ENCODE data around the gene SLC25A12.
"Not testable (repeated sequence)": the region's sequence is repeated elsewhere in the genome, so short reads cannot be mapped to it uniquely, and the experiment has no call there.

The SLC25A12 gene

DNA sequence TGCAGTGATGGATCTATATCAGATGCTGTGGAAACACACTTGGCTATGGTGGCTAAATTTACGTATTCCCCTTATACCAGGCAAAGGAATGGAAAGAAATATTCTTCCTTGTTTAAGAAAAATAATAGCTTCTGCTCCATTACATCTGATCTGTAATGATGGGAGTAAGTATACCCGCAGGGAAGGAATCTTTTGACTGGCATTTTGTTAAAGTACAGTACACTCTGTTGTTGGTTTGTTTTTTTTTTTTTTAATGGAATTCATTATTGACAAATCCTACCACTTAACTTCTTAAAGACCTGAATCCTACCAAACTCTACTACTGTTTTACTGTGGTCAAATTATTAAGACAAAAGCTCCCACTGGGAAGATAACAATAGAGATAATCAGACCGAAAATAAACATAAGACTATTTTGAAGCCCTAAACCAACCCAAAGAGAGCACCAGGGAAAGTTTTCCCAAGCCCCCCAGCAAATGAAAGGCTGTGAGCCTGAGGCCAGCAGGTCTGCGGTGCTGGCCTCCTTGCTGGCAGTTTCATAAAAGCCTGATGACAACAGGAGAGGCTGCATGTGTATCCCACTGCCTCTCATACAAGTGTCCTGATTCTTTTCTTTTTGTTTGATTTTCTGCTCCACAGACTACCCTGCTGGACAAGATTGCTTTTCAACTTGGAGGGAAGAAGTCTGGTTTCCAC lies 101.0 kb downstream of the SLC25A12 start:
- no peak for DNase-seq (ENCODE audit: low read depth in 2 of 3, low spot score in 2 of 3)

DNA sequence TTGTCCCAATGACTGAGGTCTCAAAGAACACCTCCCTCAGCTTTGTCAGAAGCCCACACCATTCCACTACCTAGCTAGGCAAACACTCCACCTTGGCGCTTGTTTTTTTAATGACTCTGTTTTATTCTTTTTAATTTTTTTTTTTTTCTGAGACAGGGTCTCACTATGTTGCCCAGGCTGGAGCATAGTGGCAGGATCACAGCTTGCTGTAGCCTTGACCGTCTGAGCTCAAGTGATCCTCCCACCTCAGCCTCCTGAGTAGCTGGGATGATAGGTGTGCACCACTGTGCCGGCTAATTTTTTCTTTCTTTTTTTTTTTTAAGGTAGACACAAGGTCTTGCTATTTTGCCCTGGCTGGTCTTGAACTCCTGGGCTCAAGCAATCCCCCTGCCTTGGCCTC lies 101.9 kb downstream of the SLC25A12 start:
- no peak for DNase-seq (ENCODE audit: low read depth in 2 of 3, low spot score in 2 of 3)

DNA sequence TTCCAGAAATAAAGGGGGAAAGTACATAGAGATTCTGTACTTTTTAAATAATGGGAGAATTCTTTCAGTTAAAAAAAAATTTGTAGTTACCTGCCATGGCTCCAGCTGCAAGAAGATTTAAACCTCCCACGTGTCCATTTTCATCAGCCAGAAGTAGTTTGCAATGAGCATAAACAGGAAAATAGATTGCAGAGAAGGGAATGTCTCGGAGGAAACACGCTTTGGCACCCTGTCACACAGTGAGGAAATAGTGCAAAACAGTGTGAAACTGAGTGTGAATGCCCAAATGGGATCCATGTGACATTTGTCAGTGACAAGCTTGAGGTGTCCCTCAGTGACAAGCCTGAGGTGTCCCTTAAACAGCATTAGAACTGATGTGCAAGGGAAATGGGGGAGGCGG lies 102.7 kb downstream of the SLC25A12 start:
- no peak for DNase-seq (ENCODE audit: low read depth in 2 of 3, low spot score in 2 of 3)

DNA sequence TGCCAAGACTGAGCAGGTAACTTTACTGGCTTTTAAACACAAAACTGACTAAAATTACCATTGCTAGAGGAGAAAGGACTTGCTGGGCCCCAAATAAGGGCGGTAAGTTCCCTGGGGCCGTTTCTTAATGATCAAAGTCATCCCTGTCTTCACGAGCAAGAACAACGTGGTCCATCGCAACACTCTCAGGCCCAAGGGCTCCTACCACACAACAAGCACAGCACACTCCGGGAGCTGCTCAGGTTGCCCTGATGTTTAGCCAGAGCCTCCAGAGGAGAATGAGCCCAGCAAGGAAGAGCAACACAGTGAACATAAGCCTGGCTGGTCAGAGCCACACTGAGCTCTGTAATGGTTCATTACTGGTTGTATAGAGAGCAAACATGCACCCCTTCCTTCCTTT lies 104.1 kb downstream of the SLC25A12 start:
- DNase-seq (ENCODE audit: low read depth in 2 of 3, low spot score in 2 of 3): no peak

DNA sequence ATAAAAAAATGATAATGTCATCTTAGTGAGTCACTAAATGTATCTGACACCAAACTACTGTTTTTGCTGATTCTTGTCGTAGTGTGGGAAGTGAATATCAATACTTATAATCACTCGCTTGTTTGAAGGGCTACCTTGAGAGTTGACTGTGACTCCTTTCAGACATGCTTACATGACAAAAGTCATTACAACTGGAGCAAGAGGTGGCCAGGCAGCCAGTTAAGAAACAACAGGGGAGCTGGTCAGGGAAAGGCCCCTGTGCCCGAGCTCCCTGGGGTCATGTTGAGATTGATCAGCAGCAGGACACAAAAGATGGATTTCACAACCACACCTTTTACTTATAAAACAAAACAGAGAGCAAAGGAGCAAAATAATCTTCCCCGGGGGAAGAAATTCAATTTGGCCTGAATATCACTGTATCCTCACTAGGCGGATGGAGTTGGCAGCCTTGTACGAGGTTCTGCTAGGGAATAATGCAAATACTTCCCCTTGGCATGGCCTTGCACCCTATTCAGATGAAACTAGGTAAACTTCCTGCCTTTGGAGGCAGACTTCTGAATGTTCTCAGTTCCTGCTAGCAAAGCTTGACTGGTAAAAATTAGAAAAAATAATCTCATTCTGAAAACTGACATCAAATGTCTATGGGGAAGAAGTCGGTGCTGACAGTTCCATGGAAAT lies 105.6 kb downstream of the SLC25A12 start:
- no peak for DNase-seq (ENCODE audit: low read depth in 2 of 3, low spot score in 2 of 3)

DNA sequence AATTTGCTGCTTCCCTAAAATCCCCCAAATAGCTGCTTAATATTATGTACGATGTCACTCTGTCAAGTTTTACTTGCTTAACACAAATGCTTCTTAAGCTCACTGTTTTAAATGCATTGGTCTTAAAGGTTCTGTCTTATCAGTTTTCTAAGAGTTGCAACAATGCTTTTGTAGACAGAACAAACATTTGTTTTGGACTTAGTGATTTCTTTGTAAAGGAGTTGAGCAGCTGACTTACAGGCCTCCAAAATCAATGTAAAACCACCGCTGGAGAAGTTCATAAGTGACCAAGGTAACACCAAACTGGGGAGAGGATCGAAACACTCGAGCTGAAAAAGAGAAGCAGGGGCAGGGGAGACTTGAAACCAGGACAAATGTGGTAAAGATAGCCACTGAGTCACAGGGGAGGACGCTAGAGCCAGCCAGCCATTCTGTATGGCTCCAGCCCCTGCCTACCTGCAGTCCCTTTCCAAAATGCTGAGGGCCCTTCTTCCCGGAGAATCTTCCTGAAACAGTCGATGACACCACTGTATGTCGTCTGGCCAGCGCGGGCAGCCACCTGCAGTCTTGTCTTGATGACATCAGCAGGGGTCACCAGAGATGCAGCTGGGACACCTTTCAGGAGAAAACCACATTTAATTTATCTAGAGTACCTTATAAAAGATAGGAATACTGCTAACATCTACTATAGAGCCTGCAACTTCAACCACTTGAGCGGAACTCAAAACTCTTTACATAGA lies 106.5 kb downstream of the SLC25A12 start:
- no peak for DNase-seq (ENCODE audit: low read depth in 2 of 3, low spot score in 2 of 3)

DNA sequence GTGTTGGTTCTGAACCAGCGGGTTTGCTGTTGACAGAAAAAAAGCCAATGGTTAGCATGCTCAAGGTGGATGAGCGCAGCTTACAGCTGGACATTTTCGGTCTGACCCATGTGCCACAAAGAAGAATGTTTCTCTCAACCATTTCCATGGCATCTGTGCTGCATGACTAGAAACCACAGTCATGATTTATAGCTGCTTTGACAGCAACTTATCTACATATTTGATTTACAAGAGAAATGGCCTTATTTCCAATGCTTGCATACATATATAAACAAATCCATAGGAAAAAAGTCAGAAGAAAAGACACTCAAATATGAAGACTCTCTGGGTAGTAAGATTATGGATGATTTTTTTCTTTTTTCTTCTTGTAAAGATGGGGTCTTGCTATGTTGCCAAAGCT lies 108.6 kb downstream of the SLC25A12 start:
- no peak for DNase-seq (ENCODE audit: low read depth in 2 of 3, low spot score in 2 of 3)

DNA sequence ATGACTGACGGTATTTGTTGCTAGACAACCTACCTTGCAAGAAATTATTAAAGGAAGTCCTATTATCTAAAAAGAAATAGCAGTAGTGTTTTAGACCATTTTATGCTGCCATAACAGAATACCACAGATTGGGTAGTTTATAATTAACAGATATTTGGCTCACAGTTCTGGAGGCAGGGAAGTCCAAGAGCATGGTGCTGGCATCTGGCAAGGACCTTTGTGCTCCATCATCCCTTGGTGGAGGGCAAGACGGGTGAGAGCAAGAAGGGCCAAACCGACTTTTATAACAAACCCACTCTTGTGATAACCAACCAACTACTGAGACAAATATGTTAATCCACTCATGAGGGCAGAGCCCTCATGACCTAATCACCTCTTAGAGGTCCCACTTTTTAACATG lies 115.5 kb downstream of the SLC25A12 start:
- no peak for DNase-seq (ENCODE audit: low read depth in 2 of 3, low spot score in 2 of 3)

DNA sequence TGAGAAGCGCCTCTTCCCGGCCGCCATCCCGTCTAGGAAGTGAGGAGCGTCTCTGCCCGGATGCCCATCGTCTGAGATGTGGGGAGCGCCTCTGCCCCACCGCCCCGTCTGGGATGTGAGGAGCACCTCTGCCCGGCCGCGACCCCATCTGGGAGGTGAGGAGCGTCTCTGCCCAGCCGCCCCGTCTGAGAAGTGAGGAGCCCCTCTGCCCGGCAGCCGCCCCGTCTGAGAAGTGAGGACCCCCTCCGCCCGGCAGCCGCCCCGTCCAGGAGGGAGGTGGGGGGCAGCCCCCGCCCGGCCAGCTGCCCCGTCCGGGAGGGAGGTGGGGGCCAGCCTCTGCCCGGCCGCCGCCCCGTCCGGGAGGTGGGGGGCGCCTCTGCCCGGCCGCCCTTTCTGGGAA lies 119.5 kb downstream of the SLC25A12 start:
- not testable (repeated sequence) for DNase-seq (ENCODE audit: low read depth in 2 of 3, low spot score in 2 of 3)

DNA sequence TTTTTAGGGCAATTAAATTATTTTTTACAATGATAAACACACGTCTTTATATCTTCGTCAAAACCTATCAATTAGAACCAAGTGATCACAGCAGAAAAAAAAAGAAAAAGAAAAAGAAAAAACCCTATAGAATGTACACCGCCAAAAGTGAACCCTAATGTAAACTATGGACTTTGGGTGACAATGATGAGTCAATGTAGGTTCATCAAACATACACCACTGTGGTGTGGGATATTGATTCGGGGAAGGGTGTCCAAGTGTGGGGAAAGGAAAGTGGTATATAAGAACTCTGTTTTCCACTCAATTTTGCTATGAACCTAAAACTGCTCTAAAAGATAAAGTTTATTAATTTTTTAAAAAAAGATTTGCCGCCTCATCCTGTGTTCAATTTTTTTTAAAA lies 121.7 kb downstream of the SLC25A12 start:
- no peak for DNase-seq (ENCODE audit: low read depth in 2 of 3, low spot score in 2 of 3)

DNA sequence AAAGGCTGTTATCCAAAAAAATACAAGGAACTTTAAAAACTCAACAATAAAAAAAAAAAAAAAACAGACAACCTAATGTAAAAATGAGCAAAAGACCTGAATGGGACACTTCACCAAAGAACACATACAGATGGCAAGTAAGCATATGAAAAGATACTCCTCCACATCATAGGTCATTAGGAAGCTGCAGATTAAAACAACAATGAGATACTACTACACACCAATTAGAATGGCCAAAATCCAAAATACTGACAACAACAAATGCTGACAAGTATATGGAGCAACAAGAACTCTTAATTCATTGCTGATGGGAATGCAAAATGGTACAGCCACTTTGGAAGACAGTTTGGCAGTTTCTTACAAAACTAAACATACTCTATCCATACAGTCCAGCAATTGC lies 122.6 kb downstream of the SLC25A12 start:
- DNase-seq (ENCODE audit: low read depth in 2 of 3, low spot score in 2 of 3): no peak

DNA sequence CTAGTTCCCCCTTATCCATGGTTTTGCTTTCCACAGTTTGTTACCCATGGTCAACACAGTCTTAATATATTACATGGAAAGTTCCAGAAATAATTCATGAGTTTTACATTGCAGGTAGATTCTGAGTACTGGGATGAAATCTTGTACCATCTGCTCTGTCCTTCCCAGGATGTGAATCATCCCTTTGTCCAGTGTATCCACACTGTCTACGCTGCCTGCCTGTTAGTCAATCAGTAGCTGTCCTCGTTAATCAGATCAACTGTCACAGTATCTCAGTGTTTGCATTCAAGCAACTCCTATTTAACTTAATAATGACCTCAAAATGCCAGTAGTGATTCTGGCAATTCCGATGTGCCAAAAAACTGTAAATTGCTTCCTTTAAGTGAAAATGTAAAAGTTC lies 130.4 kb downstream of the SLC25A12 start:
- DNase-seq (ENCODE audit: low read depth in 2 of 3, low spot score in 2 of 3): no peak

DNA sequence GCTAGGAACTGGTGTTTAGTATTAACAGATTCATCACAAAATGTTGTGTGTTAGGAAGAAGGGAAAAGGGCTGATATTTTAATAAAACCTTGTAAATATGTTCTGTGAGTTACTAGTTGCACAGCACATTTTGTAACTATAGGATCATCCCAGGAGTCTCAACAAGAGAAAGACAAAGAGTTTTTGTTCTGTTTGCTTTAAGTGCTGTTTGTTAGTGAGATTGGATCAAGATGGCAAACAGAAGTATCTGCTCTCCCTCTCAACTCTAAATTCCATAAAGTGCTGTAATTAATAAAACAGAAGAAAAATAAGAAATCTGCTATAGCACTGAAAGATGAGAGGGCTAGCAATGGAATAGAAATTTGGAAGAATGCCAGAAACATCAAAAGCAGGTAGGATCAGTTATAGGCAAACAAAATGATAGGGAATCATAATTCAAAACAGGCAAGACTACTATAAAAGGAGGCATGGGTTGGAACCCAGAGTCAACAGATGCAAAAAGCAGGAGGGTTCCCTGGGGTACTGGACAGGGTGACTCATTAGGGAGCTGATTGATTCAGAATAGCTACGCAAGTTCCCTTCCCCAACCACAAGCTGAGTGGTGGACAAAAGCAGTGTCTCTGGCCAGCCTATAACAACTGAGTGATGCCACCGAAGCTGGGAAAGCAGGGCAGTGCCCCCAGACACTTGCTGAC lies 131.0 kb downstream of the SLC25A12 start:
- DNase-seq (ENCODE audit: low read depth in 2 of 3, low spot score in 2 of 3): no peak

DNA sequence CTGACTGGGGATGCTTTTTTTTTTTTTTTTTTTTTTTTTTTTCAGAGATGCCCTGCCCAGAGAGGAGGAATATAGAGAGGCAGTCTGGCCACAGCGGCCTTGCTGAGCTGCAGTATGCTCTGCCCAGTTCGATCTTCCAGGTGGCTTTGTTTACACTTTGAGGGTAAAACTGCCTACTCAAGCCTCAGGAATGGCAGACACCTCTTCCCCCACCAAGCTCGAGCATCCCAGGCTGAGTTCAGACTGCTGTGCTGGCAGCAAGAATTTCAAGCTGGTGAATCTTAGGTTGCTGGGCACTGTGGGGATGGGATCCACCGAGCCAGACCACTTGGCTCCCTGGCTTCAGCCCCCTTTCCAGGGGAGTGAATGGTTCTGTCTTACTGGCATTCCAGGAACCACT lies 132.9 kb downstream of the SLC25A12 start:
- DNase-seq (ENCODE audit: low read depth in 2 of 3, low spot score in 2 of 3): not testable (repeated sequence)

DNA sequence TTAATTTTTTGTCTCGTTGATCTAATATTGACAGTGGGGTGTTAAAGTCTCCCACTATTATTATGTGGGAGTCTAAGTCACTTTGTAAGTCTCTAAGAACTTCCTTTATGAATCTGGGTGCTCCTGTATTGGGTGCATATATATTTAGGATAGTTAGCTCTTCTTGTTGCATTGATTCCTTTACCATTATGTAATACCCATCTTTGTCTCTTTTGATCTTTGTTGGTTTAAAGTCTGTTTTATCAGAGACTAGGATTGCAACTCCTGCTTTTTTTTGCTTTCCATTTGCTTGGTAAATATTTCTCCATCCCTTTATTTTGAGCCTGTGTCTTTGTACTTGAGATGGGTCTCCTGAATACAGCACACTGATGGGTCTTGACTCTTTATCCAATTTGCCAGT lies 135.3 kb downstream of the SLC25A12 start:
- DNase-seq (ENCODE audit: low read depth in 2 of 3, low spot score in 2 of 3): not testable (repeated sequence)

DNA sequence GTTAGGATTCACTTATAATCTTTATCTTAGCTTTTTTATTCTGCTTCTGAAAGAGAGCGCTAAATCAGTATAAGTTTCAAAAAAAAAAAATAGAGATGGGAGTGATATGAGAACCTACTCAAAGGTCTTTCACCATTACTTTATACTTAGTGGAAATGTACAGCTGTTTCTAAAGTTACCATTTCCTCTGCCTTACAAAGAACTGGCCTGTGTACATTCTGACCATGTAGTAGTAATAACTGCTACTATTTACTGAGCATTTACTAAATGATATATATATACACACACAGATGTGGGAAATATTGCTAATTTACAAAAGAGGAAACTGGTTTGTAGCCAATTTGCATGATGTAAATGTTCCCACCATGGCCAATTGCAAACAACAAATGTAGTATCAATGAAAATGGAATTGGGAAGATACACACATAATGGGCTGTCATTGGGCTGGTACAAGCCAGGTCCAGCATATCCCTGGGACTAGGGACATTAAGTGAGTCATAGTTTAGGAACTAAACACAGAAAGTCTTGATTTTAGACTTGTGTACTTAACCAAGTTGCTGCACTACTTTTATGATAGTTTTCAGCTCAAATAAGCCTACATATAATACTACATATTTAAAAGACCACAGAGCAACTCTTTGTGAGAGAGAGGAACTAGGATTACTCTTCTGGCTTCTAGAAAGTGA lies 139.6 kb downstream of the SLC25A12 start:
- no peak for DNase-seq (ENCODE audit: low read depth in 2 of 3, low spot score in 2 of 3)

DNA sequence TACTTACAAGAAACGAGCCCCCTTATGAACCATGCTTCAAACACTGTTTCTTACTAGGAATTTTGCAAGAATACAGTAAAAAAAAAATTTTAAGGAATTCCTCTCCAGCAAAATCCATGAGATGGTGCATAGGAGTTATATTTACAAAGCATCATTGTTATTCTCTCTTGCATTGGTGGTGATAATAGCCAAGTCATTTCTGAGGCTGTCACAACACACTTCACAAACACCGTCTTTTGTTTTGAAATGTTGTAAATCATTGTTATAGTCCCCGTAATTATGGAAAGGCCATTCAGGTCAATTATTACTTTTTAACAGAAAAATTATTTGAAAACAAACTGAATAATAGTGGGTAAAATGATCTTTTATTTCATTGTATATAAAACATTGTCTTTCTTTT lies 146.7 kb downstream of the SLC25A12 start:
- no peak for DNase-seq (ENCODE audit: low read depth in 2 of 3, low spot score in 2 of 3)

DNA sequence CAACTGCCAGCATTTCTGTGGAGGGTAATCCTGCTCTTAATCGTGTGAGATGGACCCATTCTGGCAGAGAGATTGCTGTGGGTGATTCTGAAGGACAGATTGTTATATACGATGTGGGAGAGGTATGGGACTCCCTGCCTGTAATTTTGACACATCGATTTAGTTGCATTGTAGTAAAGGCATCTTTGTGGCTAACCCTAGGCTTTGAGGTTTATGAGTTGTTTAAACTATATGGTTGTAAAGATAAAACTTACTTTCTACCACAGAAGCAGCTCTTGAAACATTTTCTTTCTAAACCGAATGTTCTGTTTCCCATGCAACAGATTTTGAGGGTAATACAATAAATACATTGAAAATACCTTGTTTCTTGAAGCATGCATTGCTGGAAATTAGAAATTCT lies 148.2 kb downstream of the SLC25A12 start:
- DNase-seq (ENCODE audit: low read depth in 2 of 3, low spot score in 2 of 3): no peak

DNA sequence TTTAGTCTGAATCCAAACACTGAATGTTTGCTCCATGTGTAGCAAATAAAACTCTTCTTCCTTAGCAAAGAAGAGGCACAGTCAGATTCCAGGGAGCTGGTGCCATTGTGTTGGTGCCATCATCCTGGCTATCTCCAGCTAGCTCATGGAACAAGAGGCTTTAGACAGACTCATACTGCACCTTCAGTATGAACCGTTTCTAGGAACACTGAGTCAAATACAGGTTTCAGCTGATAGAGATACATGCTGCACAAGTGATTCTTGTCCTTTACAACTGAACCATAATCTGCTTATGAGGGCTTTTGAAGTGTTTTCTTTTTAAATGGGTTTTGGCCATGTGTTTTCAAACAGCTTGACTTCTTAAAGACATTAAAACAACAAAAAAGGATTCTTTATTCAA lies 148.9 kb downstream of the SLC25A12 start:
- no peak for DNase-seq (ENCODE audit: low read depth in 2 of 3, low spot score in 2 of 3)

DNA sequence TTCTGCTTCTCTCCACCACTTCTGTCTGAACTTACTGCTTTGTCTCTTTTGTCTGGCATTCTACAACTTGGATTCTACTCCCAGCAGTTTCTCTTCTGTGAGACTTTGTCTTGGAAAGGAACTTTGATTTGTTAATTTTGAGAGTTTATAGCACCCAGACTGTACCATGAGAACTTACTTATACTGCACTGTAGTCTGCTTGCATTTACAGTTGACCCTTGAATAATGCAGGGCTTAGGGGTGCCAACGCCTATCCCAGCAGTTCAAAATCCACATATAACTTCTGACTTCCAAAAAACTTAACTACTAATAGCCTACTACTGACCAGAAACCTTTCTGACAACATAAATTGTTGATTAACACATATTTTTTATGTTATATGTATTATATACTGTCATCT lies 151.3 kb downstream of the SLC25A12 start:
- no peak for DNase-seq (ENCODE audit: low read depth in 2 of 3, low spot score in 2 of 3)

DNA sequence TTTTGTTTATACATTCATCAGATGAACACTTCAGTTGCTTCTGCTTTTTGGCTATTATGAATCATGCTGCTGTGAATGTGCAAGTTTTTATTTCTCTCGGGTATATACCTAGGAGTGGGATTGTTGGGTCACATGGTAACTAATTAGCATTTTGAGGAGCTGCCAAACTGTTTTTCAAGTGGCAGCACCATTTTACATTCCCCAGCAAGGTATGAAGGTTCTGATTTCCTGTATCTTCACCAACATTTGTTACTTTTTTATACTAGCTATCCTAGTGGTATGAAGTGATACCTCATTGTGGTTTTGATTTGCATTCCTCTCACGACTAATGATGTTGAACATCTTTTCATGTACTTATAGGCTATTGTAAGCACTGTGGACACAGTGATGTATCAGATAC lies 152.9 kb downstream of the SLC25A12 start:
- no peak for DNase-seq (ENCODE audit: low read depth in 2 of 3, low spot score in 2 of 3)
